ENCODE results near the gene ZNF423.
A peak's percentile ranks its signal among the peaks of the same experiment; 100 is the strongest.

Gene ZNF423

GRCh38 chr16:49452578-49452977 lies 403.3 kb downstream of the ZNF423 start:
- FAIRE-seq = no peak
- no peak for TF ChIP-seq CTCF (IDR thresholded peaks at IDR 0.05; ENCODE audit: insufficient read depth, missing control alignments)
- no peak for DNase-seq (ENCODE audit: insufficient read length, low spot score)

DNA sequence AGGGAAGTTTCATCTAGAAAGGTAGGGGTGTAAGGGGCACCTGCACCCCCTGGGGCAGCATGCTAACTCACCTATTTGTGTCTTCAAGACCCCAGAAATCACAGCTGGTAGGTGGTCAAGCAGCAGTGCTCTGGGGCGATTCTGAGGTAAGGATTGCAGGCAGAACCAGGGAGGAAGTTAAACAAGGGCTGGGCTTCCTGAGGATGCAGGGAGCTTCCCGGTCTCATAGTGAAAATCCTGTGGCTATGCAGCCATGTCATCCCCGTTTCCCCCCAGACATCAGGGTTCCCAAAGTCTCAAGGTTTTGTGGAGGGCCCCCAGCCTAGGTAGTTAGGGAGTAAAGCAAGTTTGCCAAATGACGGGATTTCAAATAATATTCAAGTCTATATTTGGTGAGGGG lies 403.8 kb downstream of the ZNF423 start:
- no peak for FAIRE-seq
- DNase-seq (ENCODE audit: insufficient read length, low spot score) = no peak
- TF ChIP-seq CTCF (IDR thresholded peaks at IDR 0.05; ENCODE audit: insufficient read depth, missing control alignments) = no peak

GRCh38 chr16:49446805-49447204 lies 409.1 kb downstream of the ZNF423 start:
- FAIRE-seq = no peak
- no peak for TF ChIP-seq CTCF (IDR thresholded peaks at IDR 0.05; ENCODE audit: insufficient read depth, missing control alignments)
- DNase-seq (ENCODE audit: insufficient read length, low spot score) = no peak

- DNase-seq (ENCODE audit: insufficient read length, low spot score) = no peak
- no peak for FAIRE-seq
- TF ChIP-seq CTCF (IDR thresholded peaks at IDR 0.05; ENCODE audit: insufficient read depth, missing control alignments) = no peak
Observed at GRCh38 chr16:49443576-49443975, 412.3 kb downstream of the ZNF423 start.

DNA sequence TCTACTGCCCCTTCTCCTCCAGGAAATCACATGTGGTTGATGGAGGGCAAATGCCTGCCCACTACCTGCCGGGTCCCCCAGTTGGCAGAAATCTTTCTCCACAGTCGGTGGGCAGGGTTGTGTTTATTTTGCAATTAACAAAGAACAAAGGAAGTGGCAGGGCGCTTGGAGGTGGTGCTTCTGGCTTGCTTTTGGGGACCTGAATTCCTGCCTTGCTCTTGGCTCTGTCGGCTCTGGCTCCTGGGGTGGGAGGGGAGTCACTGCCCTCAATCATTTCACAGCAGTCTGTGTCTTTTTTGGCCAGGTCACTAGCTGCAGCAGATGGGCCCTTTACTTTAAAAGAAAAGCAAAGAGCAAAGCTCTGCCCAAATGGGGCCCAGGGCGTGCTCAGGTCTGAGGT lies 413.1 kb downstream of the ZNF423 start:
- no peak for DNase-seq (ENCODE audit: insufficient read length, low spot score)
- FAIRE-seq = no peak
- no peak for TF ChIP-seq CTCF (IDR thresholded peaks at IDR 0.05; ENCODE audit: insufficient read depth, missing control alignments)

DNA sequence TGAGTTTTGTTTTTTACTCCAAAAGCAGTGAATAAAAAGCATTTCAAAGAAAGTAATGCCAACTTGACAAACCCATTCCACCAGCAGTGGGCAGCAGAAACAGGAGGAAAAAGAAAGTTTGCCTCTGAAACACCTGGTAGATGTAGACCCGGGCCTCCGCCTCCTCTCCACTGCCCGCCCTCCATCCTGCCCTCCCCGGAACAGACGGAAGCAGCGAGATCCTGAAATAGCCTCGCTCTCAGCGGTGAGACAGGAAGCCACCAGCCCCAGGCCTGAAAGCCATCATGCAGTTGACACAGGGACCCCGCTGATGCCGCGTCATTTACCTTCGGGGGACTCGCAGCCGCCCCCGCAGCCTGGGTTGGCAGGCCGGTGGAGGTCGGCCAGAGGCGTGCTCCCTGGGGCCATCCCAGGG lies 414.5 kb downstream of the ZNF423 start:
- FAIRE-seq (no peak), DNase-seq (ENCODE audit: insufficient read length, low spot score) (no peak)
- no peak for TF ChIP-seq CTCF (IDR thresholded peaks at IDR 0.05; ENCODE audit: insufficient read depth, missing control alignments)

- DNase-seq (ENCODE audit: insufficient read length, low spot score) (no peak), FAIRE-seq (no peak)
- TF ChIP-seq CTCF (IDR thresholded peaks at IDR 0.05; ENCODE audit: insufficient read depth, missing control alignments) = peak; percentile 24
Observed at GRCh38 chr16:49440156-49441065, 415.5 kb downstream of the ZNF423 start.
